Thyroid gland (tissue), 4 donors: ENCODE data around the gene GRM4.

Experiments
- CTCF ChIP-seq, 6 experiments: fragments of 200-600 bp in 3 of 6; fragments of 450-650 bp in 3 of 6; sonication (generic) in 3 of 6; IDR thresholded peaks; one replicate each; pipeline ENCODE4 v1.5.1; 2016 to 2019; ENCODE audit warnings: antibody characterized with exemption in 6 of 6, mild to moderate bottlenecking in 2 of 6, inconsistent platforms in 1 of 6, moderate library complexity in 1 of 6
- POLR2A ChIP-seq, 2 donors: fragments of 450-650 bp; IDR thresholded peaks; one replicate each; pipeline ENCODE4 v1.6.1; 2017; ENCODE audit warnings: antibody characterized with exemption in 2 of 2, mild to moderate bottlenecking in 2 of 2, moderate library complexity in 1 of 2

GRCh38 chr6:34021554-34022190, 124.2 kb downstream of the GRM4 start:
- TF ChIP-seq CTCF (IDR thresholded peaks at IDR 0.05) (no peak), POLR2A (IDR thresholded peaks at IDR 0.05) (no peak)
